SK-N-SH (cell line): Measurements from ENCODE around the gene PHLPP1.

Source experiments
- ELF1 ChIP-seq: IDR thresholded peaks from 2 replicates; pipeline ENCODE4 v1.4.0; 2012
- EP300 ChIP-seq, 2 experiments: IDR thresholded peaks; 2 replicates each; pipeline versions ENCODE4 v1.4.0 to v1.6.1; 2012; ENCODE audit warnings: borderline replicate concordance in 1 of 2, low read depth in 1 of 2, low read length in 1 of 2
- EZH2phosphoT487 ChIP-seq: fragments of 200-600 bp; sonication (generic); IDR thresholded peaks from 2 replicates; pipeline ENCODE4 v1.6.1; 2017; ENCODE audit warnings: low read depth, mixed run types, mild to moderate bottlenecking, antibody characterized with exemption, moderate library complexity, borderline replicate concordance
- FOSL2 ChIP-seq: IDR thresholded peaks from 2 replicates; pipeline ENCODE4 v1.4.0; 2012; ENCODE audit warnings: low read depth, mild to moderate bottlenecking, moderate library complexity, borderline replicate concordance
- FOXM1 ChIP-seq: IDR thresholded peaks from 2 replicates; pipeline ENCODE4 v1.4.0; 2012; ENCODE audit warnings: low read depth, mild to moderate bottlenecking
- GABPA ChIP-seq: IDR thresholded peaks from 2 replicates; pipeline ENCODE4 v1.4.0; 2012; ENCODE audit warnings: low read depth, mild to moderate bottlenecking
- JUND ChIP-seq: IDR thresholded peaks from 2 replicates; pipeline ENCODE4 v1.4.0; 2012
- MXI1 ChIP-seq: IDR thresholded peaks from 2 replicates; pipeline ENCODE4 v1.6.1; 2012; ENCODE audit warnings: mild to moderate bottlenecking, low read depth, low read length, improper control_type of control experiment
- RFX5 ChIP-seq: IDR thresholded peaks from 2 replicates; pipeline ENCODE4 v1.6.1; 2012; ENCODE audit warnings: mild to moderate bottlenecking, improper control_type of control experiment, low read length
- RXRA ChIP-seq: IDR thresholded peaks from 2 replicates; pipeline ENCODE4 v1.4.0; 2012; ENCODE audit warnings: low read depth, mild to moderate bottlenecking, borderline replicate concordance
- SMC3 ChIP-seq: IDR thresholded peaks from 2 replicates; pipeline ENCODE4 v1.6.1; 2012; ENCODE audit warnings: low read depth, low read length, improper control_type of control experiment
- TF ChIP-seq, protein P1 (sequence below): fragments of 200-600 bp; sonication (generic); IDR thresholded peaks from 2 replicates; pipeline ENCODE4 v1.6.1; 2017; ENCODE audit warnings: antibody characterized with exemption, mild to moderate bottlenecking, moderate library complexity
- TF ChIP-seq, protein P2 (sequence below): IDR thresholded peaks from 2 replicates; pipeline ENCODE4 v1.4.0; 2012; ENCODE audit warnings: low read depth
- TF ChIP-seq, protein P3 (sequence below): fragments of 150-350 bp; IDR thresholded peaks from 2 replicates; pipeline ENCODE4 v1.6.1; 2017; ENCODE audit warnings: antibody characterized with exemption, low read length, low read depth, borderline replicate concordance

DNA sequence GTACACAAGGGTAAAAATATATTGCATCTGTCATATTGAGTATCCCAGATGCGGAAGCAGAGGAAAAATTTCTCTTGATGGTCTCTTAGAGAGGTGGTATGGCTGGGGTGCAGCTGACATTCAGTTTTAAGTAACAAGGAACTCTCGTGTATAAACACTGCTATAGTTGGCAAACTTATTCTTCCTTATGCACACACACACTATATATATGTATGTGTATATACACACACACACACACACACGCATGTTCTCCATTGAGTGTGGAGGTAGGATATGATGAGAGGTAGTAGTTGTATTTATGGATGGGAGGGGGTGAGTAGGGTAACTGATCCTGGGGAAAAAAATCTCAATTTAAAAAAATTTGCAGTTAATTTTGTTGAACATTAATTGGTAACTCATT is 10.6 kb downstream of the PHLPP1 start:
- TF ChIP-seq GABPA (no peak), ELF1 (no peak), SMC3 (no peak), EZH2phosphoT487 (no peak), MXI1 (no peak), RXRA (no peak), RFX5 (no peak), JUND (no peak), EP300 (IDR thresholded peaks at IDR 0.05; ENCODE audit: borderline replicate concordance in 1 of 2, low read depth in 1 of 2, low read length in 1 of 2) (no peak), FOXM1 (no peak), FOSL2 (no peak)
- TF ChIP-seq, protein P1, sequence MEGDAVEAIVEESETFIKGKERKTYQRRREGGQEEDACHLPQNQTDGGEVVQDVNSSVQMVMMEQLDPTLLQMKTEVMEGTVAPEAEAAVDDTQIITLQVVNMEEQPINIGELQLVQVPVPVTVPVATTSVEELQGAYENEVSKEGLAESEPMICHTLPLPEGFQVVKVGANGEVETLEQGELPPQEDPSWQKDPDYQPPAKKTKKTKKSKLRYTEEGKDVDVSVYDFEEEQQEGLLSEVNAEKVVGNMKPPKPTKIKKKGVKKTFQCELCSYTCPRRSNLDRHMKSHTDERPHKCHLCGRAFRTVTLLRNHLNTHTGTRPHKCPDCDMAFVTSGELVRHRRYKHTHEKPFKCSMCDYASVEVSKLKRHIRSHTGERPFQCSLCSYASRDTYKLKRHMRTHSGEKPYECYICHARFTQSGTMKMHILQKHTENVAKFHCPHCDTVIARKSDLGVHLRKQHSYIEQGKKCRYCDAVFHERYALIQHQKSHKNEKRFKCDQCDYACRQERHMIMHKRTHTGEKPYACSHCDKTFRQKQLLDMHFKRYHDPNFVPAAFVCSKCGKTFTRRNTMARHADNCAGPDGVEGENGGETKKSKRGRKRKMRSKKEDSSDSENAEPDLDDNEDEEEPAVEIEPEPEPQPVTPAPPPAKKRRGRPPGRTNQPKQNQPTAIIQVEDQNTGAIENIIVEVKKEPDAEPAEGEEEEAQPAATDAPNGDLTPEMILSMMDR: no peak
- TF ChIP-seq, protein P2, sequence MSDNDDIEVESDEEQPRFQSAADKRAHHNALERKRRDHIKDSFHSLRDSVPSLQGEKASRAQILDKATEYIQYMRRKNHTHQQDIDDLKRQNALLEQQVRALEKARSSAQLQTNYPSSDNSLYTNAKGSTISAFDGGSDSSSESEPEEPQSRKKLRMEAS: no peak
- TF ChIP-seq, protein P3, sequence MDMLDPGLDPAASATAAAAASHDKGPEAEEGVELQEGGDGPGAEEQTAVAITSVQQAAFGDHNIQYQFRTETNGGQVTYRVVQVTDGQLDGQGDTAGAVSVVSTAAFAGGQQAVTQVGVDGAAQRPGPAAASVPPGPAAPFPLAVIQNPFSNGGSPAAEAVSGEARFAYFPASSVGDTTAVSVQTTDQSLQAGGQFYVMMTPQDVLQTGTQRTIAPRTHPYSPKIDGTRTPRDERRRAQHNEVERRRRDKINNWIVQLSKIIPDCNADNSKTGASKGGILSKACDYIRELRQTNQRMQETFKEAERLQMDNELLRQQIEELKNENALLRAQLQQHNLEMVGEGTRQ: no peak
